Adrenal gland (tissue), 5 donors: ENCODE results near the gene HNMT.

ENCODE experiments used
- CTCF ChIP-seq, 6 experiments: fragments of 450-650 bp in 4 of 6; fragments of 200-600 bp in 2 of 6; sonication (generic) in 1 of 6; IDR thresholded peaks; 1 replicate in 5 of 6; 2 replicates in 1 of 6; pipeline versions ENCODE4 v1.5.1 to v1.8.0; 2016 to 2021; ENCODE audit warnings: antibody characterized with exemption in 6 of 6, mild to moderate bottlenecking in 2 of 6, moderate library complexity in 1 of 6
- POLR2A ChIP-seq, 2 donors: fragments of 450-650 bp; IDR thresholded peaks; one replicate each; pipeline ENCODE4 v1.6.1; 2017; ENCODE audit warnings: antibody characterized with exemption in 2 of 2, mild to moderate bottlenecking in 2 of 2, moderate library complexity in 1 of 2
- donor health status: DM: no; HTN: no; CAD: no.

GRCh38 chr2:137925599-137925998, 38.7 kb upstream of the HNMT start:
- TF ChIP-seq CTCF (IDR thresholded peaks at IDR 0.05) (no peak), POLR2A (IDR thresholded peaks at IDR 0.05) (no peak)
